Astrocyte of the hippocampus (primary cell): ENCODE measurements around the gene GOLGA5.
"Not testable (repeated sequence)": the region's sequence is repeated elsewhere in the genome, so short reads cannot be mapped to it uniquely, and the experiment has no call there.

Source experiments
- DNase-seq: peaks from one replicate; pipeline ENCODE4 v3.0.0; 2011; ENCODE audit warnings: low read depth, low spot score

Gene GOLGA5

GRCh38 chr14:92778868-92779565 is 15.1 kb upstream of the GOLGA5 start:
- DNase-seq: not testable (repeated sequence)

- peak; percentile 44 for DNase-seq
Measured at GRCh38 chr14:92780444-92781232, 13.5 kb upstream of the GOLGA5 start.

- no peak for DNase-seq
Measured at GRCh38 chr14:92781350-92781749, 12.8 kb upstream of the GOLGA5 start.

- peak; percentile 77 for DNase-seq
Measured at GRCh38 chr14:92783813-92784431, 10.2 kb upstream of the GOLGA5 start.

- peak; percentile 80 for DNase-seq
Measured at GRCh38 chr14:92785667-92786426, 8.3 kb upstream of the GOLGA5 start.

- no peak for DNase-seq
Measured at GRCh38 chr14:92786427-92786756, 7.7 kb upstream of the GOLGA5 start.

GRCh38 chr14:92787554-92787953 is 6.6 kb upstream of the GOLGA5 start:
- DNase-seq: no peak

GRCh38 chr14:92789457-92790089 is 4.5 kb upstream of the GOLGA5 start:
- no peak for DNase-seq

GRCh38 chr14:92792885-92793284 is 1.2 kb upstream of the GOLGA5 start:
- DNase-seq: no peak

- peak; percentile 32 for DNase-seq
Measured at GRCh38 chr14:92794547-92794941, 439 bp downstream of the GOLGA5 start.

- no peak for DNase-seq
Measured at GRCh38 chr14:92794961-92795360, 856 bp downstream of the GOLGA5 start.

GRCh38 chr14:92797935-92798653 is 4.0 kb downstream of the GOLGA5 start:
- no peak for DNase-seq

GRCh38 chr14:92798811-92799210 is 4.7 kb downstream of the GOLGA5 start:
- no peak for DNase-seq

- DNase-seq: no peak
Measured at GRCh38 chr14:92800012-92800411, 5.9 kb downstream of the GOLGA5 start.

- no peak for DNase-seq
Measured at GRCh38 chr14:92800525-92800924, 6.4 kb downstream of the GOLGA5 start.

GRCh38 chr14:92801917-92802316 is 7.8 kb downstream of the GOLGA5 start:
- no peak for DNase-seq

- DNase-seq: no peak
Measured at GRCh38 chr14:92802678-92803077, 8.6 kb downstream of the GOLGA5 start.

GRCh38 chr14:92813201-92813600 is 19.1 kb downstream of the GOLGA5 start:
- DNase-seq: no peak

- DNase-seq: no peak
Measured at GRCh38 chr14:92819011-92819597, 25.0 kb downstream of the GOLGA5 start.
